A673 (cell line): ENCODE results near the gene DIP2C. TPM values are rescaled to one million over a fixed set of nuclear protein-coding genes. Genes with fewer than 3 reads are reported as not detected.
"Not testable (repeated sequence)": the region's sequence is repeated elsewhere in the genome, so short reads cannot be mapped to it uniquely, and the experiment has no call there.

Experiments used
- BruUV-seq: library from RNA; stranded (reverse); fragments of 400-500 nt; replicated peaks from 2 replicates; lab custom pipeline; 2021; lab: Mats Ljungman, UMichigan
- CTCF ChIA-PET: fragments of 300-600 bp; sonication (Branson Sonifier 250); formaldehyde crosslinking; loops from one replicate; lab custom pipeline; 2022; ENCODE audit warnings: antibody characterized with exemption; lab: Charles Lee
- POLR2A ChIA-PET: fragments of 300-600 bp; sonication (Branson Sonifier 250); formaldehyde crosslinking; loops from one replicate; lab custom pipeline; 2022; ENCODE audit warnings: antibody characterized with exemption; ENCODE audit not compliant: low non-redundant PET; lab: Charles Lee
- DNase-seq: peaks from one replicate; pipeline ENCODE4 v3.0.0-alpha.2; 2015; ENCODE audit warnings: low spot score
- H3K27ac ChIP-seq: fragments of 200-600 bp; sonication (generic); 2 replicates; pipeline ENCODE4 v1.5.1; 2016; ENCODE audit warnings: mixed run types, low read depth, mild to moderate bottlenecking, mixed read lengths, antibody characterized with exemption, low read length; ENCODE audit not compliant: poor library complexity, severe bottlenecking
- H3K27me3 ChIP-seq: fragments of 200-600 bp; sonication (generic); replicated peaks from 2 replicates; pipeline ENCODE4 v1.6.1; 2017; ENCODE audit warnings: mixed run types, low read depth, mild to moderate bottlenecking, mixed read lengths, antibody characterized with exemption, low read length; ENCODE audit not compliant: insufficient read depth, poor library complexity
- H3K36me3 ChIP-seq: fragments of 200-600 bp; sonication (generic); 2 replicates; pipeline ENCODE4 v1.6.1; 2016; ENCODE audit warnings: mixed run types, mild to moderate bottlenecking, mixed read lengths, antibody characterized with exemption, low read length; ENCODE audit not compliant: insufficient read depth, poor library complexity, severe bottlenecking
- H3K4me1 ChIP-seq: fragments of 200-600 bp; sonication (generic); 2 replicates; pipeline ENCODE4 v1.6.1; 2017; ENCODE audit warnings: mixed run types, mild to moderate bottlenecking, mixed read lengths, antibody characterized with exemption, low read length; ENCODE audit not compliant: insufficient read depth, poor library complexity, severe bottlenecking
- H3K4me3 ChIP-seq: fragments of 200-600 bp; sonication (generic); 2 replicates; pipeline ENCODE4 v1.5.1; 2016; ENCODE audit warnings: low read depth, mixed run types, mild to moderate bottlenecking, mixed read lengths, low read length; ENCODE audit not compliant: poor library complexity, severe bottlenecking
- H3K9me3 ChIP-seq: fragments of 200-600 bp; sonication (generic); 2 replicates; pipeline ENCODE4 v1.6.1; 2016; ENCODE audit warnings: mixed run types, low read depth, mild to moderate bottlenecking, mixed read lengths, antibody characterized with exemption, low read length; ENCODE audit not compliant: poor library complexity, severe bottlenecking
- CTCF ChIP-seq: fragments of 300-800, 200-600 bp; sonication (generic); conservative IDR thresholded peaks from 2 replicates; pipeline ENCODE4 v1.5.1; 2017; ENCODE audit warnings: low read depth, mild to moderate bottlenecking, antibody characterized with exemption, low read length, moderate library complexity, mixed read lengths
- EZH2 ChIP-seq: fragments of 200-600 bp; sonication (generic); IDR thresholded peaks from 2 replicates; pipeline ENCODE4 v1.6.1; 2017; ENCODE audit warnings: borderline replicate concordance, low read depth, mild to moderate bottlenecking, mixed read lengths, antibody characterized with exemption, low read length; ENCODE audit not compliant: poor library complexity, severe bottlenecking
- intact Hi-C: fragments of 100-400 bp; cut with micrococcal nuclease; formaldehyde crosslinking; loops from one replicate; pipeline ENCODE4 v1.10.0; 2022; ENCODE audit not compliant: unreplicated experiment
- total RNA-seq: library from RNA; stranded (reverse); gene quantifications from 2 replicates; pipeline ENCODE4 v1.2.3, GENCODE V29; 2021

DIP2C gene
- total RNA-seq, 1 experiment from 2014 or later, result 13.2 TPM

- no TSS peak for BruUV-seq
- Histone ChIP-seq H3K36me3 (no peaks in the 10 kb centered on the region), H3K27me3 (no peaks in the 10 kb centered on the region), H3K4me1 (no peaks in the 10 kb centered on the region), H3K27ac (no peak overlapping the region), H3K9me3 (no peaks in the 10 kb centered on the region), H3K4me3 (no peak overlapping the region)
- TF ChIP-seq EZH2 (no peak), CTCF (no peak)
- ChIA-PET POLR2A (no interaction called here), CTCF (no interaction called here)
- DNase-seq, result no peak
- intact Hi-C loops, result no loop called here
Measured at GRCh38 chr10:395665-396064, 293.8 kb downstream of the DIP2C start.

- H3K4me3 ChIP-seq, H3K27me3 ChIP-seq, BruUV-seq, CTCF ChIA-PET, DNase-seq, H3K9me3 ChIP-seq, H3K36me3 ChIP-seq, POLR2A ChIA-PET, H3K4me1 ChIP-seq, H3K27ac ChIP-seq, intact Hi-C loops: not testable (repeated sequence)
Measured at GRCh38 chr10:394439-395101, 294.9 kb downstream of the DIP2C start.

GRCh38 chr10:393787-394438 is 295.6 kb downstream of the DIP2C start:
- no TSS peak for BruUV-seq

More at GRCh38 chr10:393787-394438, 295.6 kb downstream of the DIP2C start:
- H3K27ac ChIP-seq, result no peak overlapping the region
- no peak for DNase-seq
- H3K9me3 ChIP-seq, result no peaks in the 10 kb centered on the region
- no peaks in the 10 kb centered on the region for H3K27me3 ChIP-seq
- TF ChIP-seq CTCF (no peak), EZH2 (no peak)
- no peak overlapping the region for H3K4me3 ChIP-seq
- POLR2A ChIA-PET, result no interaction called here
- H3K4me1 ChIP-seq, result no peaks in the 10 kb centered on the region
- intact Hi-C loops, result no loop called here
- H3K36me3 ChIP-seq, result no peaks in the 10 kb centered on the region
- CTCF ChIA-PET, result no interaction called here
